Esophagus muscularis mucosa (tissue), 3 donors: ENCODE results near the gene E2F4.

Experiments used
- CTCF ChIP-seq, 3 experiments: fragments of 200-600 bp in 2 of 3; fragments of 450-650 bp in 1 of 3; sonication (generic) in 2 of 3; IDR thresholded peaks; one replicate each; pipeline ENCODE4 v1.5.1; 2017 to 2019; ENCODE audit warnings: antibody characterized with exemption in 3 of 3, mild to moderate bottlenecking in 2 of 3, moderate library complexity in 1 of 3
- POLR2A ChIP-seq: fragments of 450-650 bp; IDR thresholded peaks from one replicate; pipeline ENCODE4 v1.6.1; 2017; ENCODE audit warnings: antibody characterized with exemption, moderate library complexity, mild to moderate bottlenecking, low read depth
- POLR2AphosphoS5 ChIP-seq, 2 donors: sonication (generic); formaldehyde crosslinking; IDR thresholded peaks; one replicate each; pipeline ENCODE4 v1.6.1; 2017; ENCODE audit warnings: antibody characterized with exemption in 2 of 2

- TF ChIP-seq POLR2A (no peak), POLR2AphosphoS5 (IDR thresholded peaks at IDR 0.05) (no peak), CTCF (IDR thresholded peaks at IDR 0.05) (no peak)
These were observed 12.1 kb downstream of the E2F4 start for GRCh38 chr16:67204076-67204475.
